Naive B cell (primary cell): ENCODE measurements around the gene WDR87. TPM values are rescaled to one million over a fixed set of nuclear protein-coding genes. Genes with fewer than 3 reads are reported as not detected.

Experiments
- ATAC-seq, 2 donors: fragments of 150-1000 bp; cut with Tn5 transposase; 2 replicates each; pipeline ENCODE4 v1.10.0; 2021; ENCODE audit warnings: low read depth in 2 of 2, mild to moderate bottlenecking in 2 of 2, moderate library complexity in 2 of 2
- DNase-seq: peaks from one replicate; pipeline ENCODE4 v3.0.0; 2022
- H3K27ac Mint-ChIP-seq, 6 donors: one replicate each; pipeline ENCODE4 v1.8.0; 2020 to 2022; ENCODE audit warnings: mild to moderate bottlenecking in 6 of 6, mixed read lengths in 6 of 6, moderate library complexity in 5 of 6, inconsistent platforms in 2 of 6
- H3K27me3 Mint-ChIP-seq, 3 donors: one replicate each; pipeline ENCODE4 v1.8.0; 2021 to 2022; ENCODE audit warnings: mixed read lengths in 3 of 3, mild to moderate bottlenecking in 1 of 3
- H3K36me3 Mint-ChIP-seq, 2 donors: one replicate each; pipeline ENCODE4 v1.8.0; 2020 to 2022; ENCODE audit warnings: mixed read lengths in 2 of 2, inconsistent platforms in 1 of 2, mild to moderate bottlenecking in 1 of 2
- H3K4me1 Mint-ChIP-seq, 3 donors: one replicate each; pipeline ENCODE4 v1.8.0; 2020 to 2022; ENCODE audit warnings: mixed read lengths in 3 of 3, inconsistent platforms in 1 of 3, mild to moderate bottlenecking in 1 of 3, moderate library complexity in 1 of 3
- H3K4me3 Mint-ChIP-seq, 8 donors: one replicate each; pipeline ENCODE4 v1.8.0; 2020 to 2022; ENCODE audit warnings: mild to moderate bottlenecking in 8 of 8, mixed read lengths in 8 of 8, moderate library complexity in 8 of 8, inconsistent platforms in 2 of 8
- H3K9me3 Mint-ChIP-seq, 7 donors: one replicate each; pipeline ENCODE4 v1.8.0; 2020 to 2022; ENCODE audit warnings: mixed read lengths in 7 of 7, mild to moderate bottlenecking in 5 of 7, inconsistent platforms in 2 of 7, moderate library complexity in 1 of 7
- polyA plus RNA-seq, 6 donors: library from polyadenylated mRNA; unstranded; fragments of 300-500 nt; fragmentation: Illumina TruSeq; gene quantifications; one replicate each; pipeline ENCODE4 v1.2.3, GENCODE V29; 2021; ENCODE audit warnings: low read depth in 6 of 6

Gene WDR87
- polyA plus RNA-seq, 6 donors from 2014 or later: 0.03 TPM; not detected in 5

- Mint-ChIP-seq H3K9me3 (no peaks in the 10 kb centered on the region), H3K36me3 (peaks cover 19 to 21% of the 10 kb centered on the region in 2 donors), H3K4me3 (peak overlapping the region in 1 of 8 donors; percentile 19), H3K27ac (peak overlapping the region in 5 of 6 donors; percentile 60 to 83 (median 70)), H3K27me3 (no peaks in the 10 kb centered on the region), H3K4me1 (peaks cover 46 to 90% (median 58%) of the 10 kb centered on the region in 3 donors)
- ATAC-seq (no peak), DNase-seq (no peak)
Measured at GRCh38 chr19:37941782-37942515, 35.6 kb upstream of the WDR87 start.

- no peak for DNase-seq
- H3K27me3 Mint-ChIP-seq: no peaks in the 10 kb centered on the region
- peak overlapping the region in 5 of 8 donors; percentile 2 to 64 (median 53) for H3K4me3 Mint-ChIP-seq
- peaks cover 0 to 8% (median 4%) of the 10 kb centered on the region in 7 donors for H3K9me3 Mint-ChIP-seq
- H3K27ac Mint-ChIP-seq: peak overlapping the region in 5 of 6 donors; percentile 56 to 87 (median 73)
- H3K36me3 Mint-ChIP-seq: peaks cover 21 to 30% of the 10 kb centered on the region in 2 donors
- H3K4me1 Mint-ChIP-seq: peaks cover 66 to 97% (median 86%) of the 10 kb centered on the region in 3 donors
- no peak for ATAC-seq
Measured at GRCh38 chr19:37938353-37938752, 32.0 kb upstream of the WDR87 start.

- DNase-seq: no peak
- Mint-ChIP-seq H3K27me3 (no peaks in the 10 kb centered on the region), H3K4me1 (peaks cover 68 to 98% (median 86%) of the 10 kb centered on the region in 3 donors), H3K4me3 (peak overlapping the region in 4 of 8 donors; percentile 53 to 72 (median 56)), H3K9me3 (peaks cover 0 to 8% (median 4%) of the 10 kb centered on the region in 7 donors), H3K27ac (peak overlapping the region in 3 of 6 donors; percentile 56 to 72 (median 60)), H3K36me3 (peaks cover 14 to 28% of the 10 kb centered on the region in 2 donors)
- ATAC-seq: no peak
Measured at GRCh38 chr19:37936886-37937285, 30.5 kb upstream of the WDR87 start.

GRCh38 chr19:37936166-37936565 is 29.8 kb upstream of the WDR87 start:
- H3K36me3 Mint-ChIP-seq: peaks cover 8 to 26% of the 10 kb centered on the region in 2 donors
- H3K27ac Mint-ChIP-seq: peak overlapping the region in 3 of 6 donors; percentile 34 to 61 (median 42)
- ATAC-seq (no peak), DNase-seq (no peak)
- H3K4me3 Mint-ChIP-seq: peak overlapping the region in 3 of 8 donors; percentile 39 to 58 (median 53)
- no peaks in the 10 kb centered on the region for H3K27me3 Mint-ChIP-seq
- peaks cover 0 to 8% (median 4%) of the 10 kb centered on the region in 7 donors for H3K9me3 Mint-ChIP-seq
- H3K4me1 Mint-ChIP-seq: peaks cover 65 to 97% (median 82%) of the 10 kb centered on the region in 3 donors

- DNase-seq (no peak), ATAC-seq (no peak)
- H3K27me3 Mint-ChIP-seq: no peaks in the 10 kb centered on the region
- H3K27ac Mint-ChIP-seq: peak overlapping the region in 4 of 6 donors; percentile 61 to 84 (median 73)
- peaks cover 62 to 98% (median 83%) of the 10 kb centered on the region in 3 donors for H3K4me1 Mint-ChIP-seq
- peak overlapping the region in 4 of 8 donors; percentile 20 to 33 (median 26) for H3K4me3 Mint-ChIP-seq
- H3K9me3 Mint-ChIP-seq: peaks cover 0 to 8% (median 4%) of the 10 kb centered on the region in 7 donors
- peaks cover 0 to 23% of the 10 kb centered on the region in 2 donors for H3K36me3 Mint-ChIP-seq
Measured at GRCh38 chr19:37935341-37935740, 28.9 kb upstream of the WDR87 start.

- H3K27ac Mint-ChIP-seq: peak overlapping the region in 5 of 6 donors; percentile 62 to 98 (median 88)
- peaks cover 0 to 8% (median 4%) of the 10 kb centered on the region in 7 donors for H3K9me3 Mint-ChIP-seq
- DNase-seq: no peak
- peak overlapping the region in 7 of 8 donors; percentile 80 to 94 (median 88) for H3K4me3 Mint-ChIP-seq
- H3K36me3 Mint-ChIP-seq: peaks cover 0 to 15% of the 10 kb centered on the region in 2 donors
- no peak for ATAC-seq
- peaks cover 57 to 98% (median 84%) of the 10 kb centered on the region in 3 donors for H3K4me1 Mint-ChIP-seq
- no peaks in the 10 kb centered on the region for H3K27me3 Mint-ChIP-seq
Measured at GRCh38 chr19:37933937-37934358, 27.6 kb upstream of the WDR87 start.

- Mint-ChIP-seq H3K9me3 (peaks cover 0 to 8% (median 4%) of the 10 kb centered on the region in 7 donors), H3K27ac (peak overlapping the region; percentile 93 to 98 (median 96)), H3K36me3 (peaks cover 0 to 14% of the 10 kb centered on the region in 2 donors), H3K4me1 (peaks cover 59 to 98% (median 83%) of the 10 kb centered on the region in 3 donors), H3K27me3 (no peaks in the 10 kb centered on the region), H3K4me3 (peak overlapping the region; percentile 80 to 94 (median 86))
- ATAC-seq (no peak), DNase-seq (no peak)
Measured at GRCh38 chr19:37932985-37933936, 26.9 kb upstream of the WDR87 start.

GRCh38 chr19:37931881-37932655 is 25.7 kb upstream of the WDR87 start:
- Mint-ChIP-seq H3K36me3 (peaks cover 0 to 10% of the 10 kb centered on the region in 2 donors), H3K27me3 (no peaks in the 10 kb centered on the region), H3K27ac (peak overlapping the region; percentile 75 to 98 (median 96)), H3K9me3 (peaks cover 0 to 8% (median 4%) of the 10 kb centered on the region in 7 donors), H3K4me3 (peak overlapping the region; percentile 80 to 94 (median 86)), H3K4me1 (peaks cover 66 to 98% (median 91%) of the 10 kb centered on the region in 3 donors)
- peak; percentile 19 to 20 for ATAC-seq
- DNase-seq: peak; percentile 45

GRCh38 chr19:37930416-37930815 is 24.0 kb upstream of the WDR87 start:
- Mint-ChIP-seq H3K36me3 (peaks cover 1 to 8% of the 10 kb centered on the region in 2 donors), H3K4me3 (peak overlapping the region; percentile 41 to 91 (median 76))

GRCh38 chr19:37929355-37929923 is 23.0 kb upstream of the WDR87 start:
- Mint-ChIP-seq H3K4me1 (peaks cover 69 to 98% (median 92%) of the 10 kb centered on the region in 3 donors), H3K27me3 (no peaks in the 10 kb centered on the region), H3K27ac (peak overlapping the region; percentile 89 to 98 (median 96)), H3K36me3 (peaks cover 0 to 8% of the 10 kb centered on the region in 2 donors), H3K4me3 (peak overlapping the region; percentile 52 to 91 (median 84)), H3K9me3 (peaks cover 0 to 1% (median 0%) of the 10 kb centered on the region in 7 donors)
- no peak for DNase-seq
- ATAC-seq: no peak

More at GRCh38 chr19:37930416-37930815, 24.0 kb upstream of the WDR87 start:
- no peaks in the 10 kb centered on the region for H3K27me3 Mint-ChIP-seq
- DNase-seq (no peak), ATAC-seq (no peak)
- peak overlapping the region; percentile 49 to 98 (median 92) for H3K27ac Mint-ChIP-seq
- peaks cover 69 to 98% (median 91%) of the 10 kb centered on the region in 3 donors for H3K4me1 Mint-ChIP-seq
- H3K9me3 Mint-ChIP-seq: peaks cover 0 to 5% (median under 1%) of the 10 kb centered on the region in 7 donors

GRCh38 chr19:37928527-37929286 is 22.3 kb upstream of the WDR87 start:
- Mint-ChIP-seq H3K4me3 (peak overlapping the region; percentile 79 to 92 (median 87)), H3K27ac (peak overlapping the region; percentile 83 to 99 (median 97)), H3K4me1 (peaks cover 67 to 92% (median 92%) of the 10 kb centered on the region in 3 donors), H3K27me3 (no peaks in the 10 kb centered on the region), H3K36me3 (peaks cover 0 to 8% of the 10 kb centered on the region in 2 donors), H3K9me3 (peaks cover 0 to 1% (median 0%) of the 10 kb centered on the region in 7 donors)
- ATAC-seq (peak; percentile 94 to 95), DNase-seq (peak; percentile 87)
